Measurements from ENCODE around the gene CR1L. TPM values are rescaled to one million over a fixed set of nuclear protein-coding genes. Genes with fewer than 3 reads are reported as not detected.
"Not testable (repeated sequence)": the region's sequence is repeated elsewhere in the genome, so short reads cannot be mapped to it uniquely, and the experiment has no call there.

Gene CR1L
- polyA plus RNA-seq, 5 donors: 0.28 to 1.4 (median 0.44) TPM

GRCh38 chr1:207645635-207646081 lies 725 bp downstream of the CR1L start:
- DNase-seq: no peak

- DNase-seq: no peak
Measured at GRCh38 chr1:207646171-207646570, 1.2 kb downstream of the CR1L start.

GRCh38 chr1:207646944-207647579 lies 2.1 kb downstream of the CR1L start:
- no peak for DNase-seq

- no peak for DNase-seq
Measured at GRCh38 chr1:207647671-207648333, 2.9 kb downstream of the CR1L start.

- DNase-seq: no peak
Measured at GRCh38 chr1:207648334-207649209, 3.6 kb downstream of the CR1L start.

- no peak for DNase-seq
Measured at GRCh38 chr1:207649210-207649753, 4.3 kb downstream of the CR1L start.

- DNase-seq: no peak
Measured at GRCh38 chr1:207649865-207650580, 5.1 kb downstream of the CR1L start.

- DNase-seq: no peak
Measured at GRCh38 chr1:207651583-207651982, 6.7 kb downstream of the CR1L start.

- no peak for DNase-seq
Measured at GRCh38 chr1:207654320-207654719, 9.4 kb downstream of the CR1L start.

GRCh38 chr1:207658408-207658807 lies 13.5 kb downstream of the CR1L start:
- no peak for DNase-seq

GRCh38 chr1:207658904-207659485 lies 14.1 kb downstream of the CR1L start:
- no peak for DNase-seq

GRCh38 chr1:207659545-207660153 lies 14.7 kb downstream of the CR1L start:
- DNase-seq: no peak

GRCh38 chr1:207661420-207661819 lies 16.5 kb downstream of the CR1L start:
- not testable (repeated sequence) for DNase-seq

- DNase-seq: no peak
Measured at GRCh38 chr1:207666342-207666741, 21.4 kb downstream of the CR1L start.

- no peak for DNase-seq
Measured at GRCh38 chr1:207669528-207670009, 24.6 kb downstream of the CR1L start.

GRCh38 chr1:207670192-207670591 lies 25.3 kb downstream of the CR1L start:
- no peak for DNase-seq

- DNase-seq: no peak
Measured at GRCh38 chr1:207670997-207671396, 26.1 kb downstream of the CR1L start.

GRCh38 chr1:207672522-207673130 lies 27.7 kb downstream of the CR1L start:
- no peak for DNase-seq

- no peak for DNase-seq
Measured at GRCh38 chr1:207673399-207673798, 28.5 kb downstream of the CR1L start.

GRCh38 chr1:207676153-207676552 lies 31.2 kb downstream of the CR1L start:
- no peak for DNase-seq
